Measurements from ENCODE around the gene FLT3. TPM values are rescaled to one million over a fixed set of nuclear protein-coding genes. Genes with fewer than 3 reads are reported as not detected.
A peak's percentile ranks its signal among the peaks of the same experiment; 100 is the strongest.

The FLT3 gene
- total RNA-seq, 1 donor from 2014 or later = 0.58 TPM

GRCh38 chr13:28129911-28130693 lies 29.7 kb upstream of the FLT3 start:
- no peak overlapping the region for H3K4me3 Mint-ChIP-seq
- H3K36me3 Mint-ChIP-seq = no peaks in the 10 kb centered on the region
- H3K27me3 Mint-ChIP-seq (ENCODE audit: low read depth) = no peaks in the 10 kb centered on the region
- no peak for TF ChIP-seq CTCF (IDR thresholded peaks at IDR 0.05; ENCODE audit: unreplicated experiment)
- H3K27ac Mint-ChIP-seq = peak overlapping the region; percentile 6
- peaks cover 7% of the 10 kb centered on the region for H3K4me1 Mint-ChIP-seq
- H3K9me3 Mint-ChIP-seq = no peaks in the 10 kb centered on the region
- DNase-seq (ENCODE audit: low spot score in 2 of 2, unreplicated experiment in 2 of 2) = no peak

GRCh38 chr13:28128926-28129325 lies 28.6 kb upstream of the FLT3 start:
- DNase-seq (ENCODE audit: low spot score in 2 of 2, unreplicated experiment in 2 of 2) = no peak
- Mint-ChIP-seq H3K9me3 (no peaks in the 10 kb centered on the region), H3K4me3 (no peak overlapping the region), H3K27me3 (ENCODE audit: low read depth) (no peaks in the 10 kb centered on the region), H3K4me1 (peaks cover 7% of the 10 kb centered on the region), H3K36me3 (no peaks in the 10 kb centered on the region), H3K27ac (peak overlapping the region; percentile 2)
- TF ChIP-seq CTCF (IDR thresholded peaks at IDR 0.05; ENCODE audit: unreplicated experiment) = no peak

- Mint-ChIP-seq H3K4me1 (peaks cover 7% of the 10 kb centered on the region), H3K9me3 (no peaks in the 10 kb centered on the region), H3K27me3 (ENCODE audit: low read depth) (no peaks in the 10 kb centered on the region), H3K27ac (no peak overlapping the region), H3K4me3 (no peak overlapping the region), H3K36me3 (no peaks in the 10 kb centered on the region)
- no peak for DNase-seq (ENCODE audit: low spot score in 2 of 2, unreplicated experiment in 2 of 2)
- TF ChIP-seq CTCF (IDR thresholded peaks at IDR 0.05; ENCODE audit: unreplicated experiment) = no peak
Measured at GRCh38 chr13:28128030-28128429, 27.7 kb upstream of the FLT3 start.

- Mint-ChIP-seq H3K27ac (no peak overlapping the region), H3K27me3 (ENCODE audit: low read depth) (peaks cover 1% of the 10 kb centered on the region), H3K4me1 (peaks cover 2% of the 10 kb centered on the region), H3K4me3 (no peak overlapping the region), H3K36me3 (no peaks in the 10 kb centered on the region), H3K9me3 (no peaks in the 10 kb centered on the region)
- no peak for DNase-seq (ENCODE audit: low spot score in 2 of 2, unreplicated experiment in 2 of 2)
- TF ChIP-seq CTCF (IDR thresholded peaks at IDR 0.05; ENCODE audit: unreplicated experiment) = no peak
Measured at GRCh38 chr13:28121224-28121623, 20.8 kb upstream of the FLT3 start.

- H3K36me3 Mint-ChIP-seq = no peaks in the 10 kb centered on the region
- TF ChIP-seq CTCF (IDR thresholded peaks at IDR 0.05; ENCODE audit: unreplicated experiment) = no peak
- H3K4me3 Mint-ChIP-seq = no peak overlapping the region
- DNase-seq (ENCODE audit: low spot score in 2 of 2, unreplicated experiment in 2 of 2) = no peak
- H3K9me3 Mint-ChIP-seq = no peaks in the 10 kb centered on the region
- no peak overlapping the region for H3K27ac Mint-ChIP-seq
- H3K27me3 Mint-ChIP-seq (ENCODE audit: low read depth) = peaks cover 2% of the 10 kb centered on the region
- H3K4me1 Mint-ChIP-seq = peaks cover 2% of the 10 kb centered on the region
Measured at GRCh38 chr13:28120317-28120716, 19.9 kb upstream of the FLT3 start.
